HG03565 (cell line): ENCODE measurements around the gene TRHDE.
A peak's percentile ranks its signal among the peaks of the same experiment; 100 is the strongest.

Experiments used
- ATAC-seq: cut with Tn5 transposase; IDR thresholded peaks from one replicate; pipeline ENCODE4 v1.9.1; 2021; ENCODE audit warnings: mild to moderate bottlenecking, moderate library complexity; ENCODE audit not compliant: unreplicated experiment

TRHDE gene

DNA sequence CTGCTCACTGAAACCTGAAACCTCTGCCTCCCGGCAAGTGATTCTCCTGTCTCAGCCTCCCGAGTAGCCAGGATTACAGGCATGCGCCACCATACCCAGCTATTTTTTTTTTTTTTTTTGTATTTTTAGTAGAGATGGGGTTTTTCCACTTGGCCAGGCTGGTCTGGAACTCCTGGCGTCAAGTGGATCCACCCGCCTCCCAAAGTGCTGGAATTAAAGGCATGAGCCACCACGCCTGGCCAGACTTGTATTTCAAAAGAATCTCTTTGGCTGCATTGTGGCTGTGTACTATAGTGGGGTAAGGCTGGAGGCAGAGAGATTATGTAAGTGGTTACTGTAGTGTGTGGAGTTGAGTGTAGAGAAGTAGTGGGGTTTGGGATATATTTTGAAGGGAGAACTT is 35.1 kb downstream of the TRHDE start:
- ATAC-seq: no peak

DNA sequence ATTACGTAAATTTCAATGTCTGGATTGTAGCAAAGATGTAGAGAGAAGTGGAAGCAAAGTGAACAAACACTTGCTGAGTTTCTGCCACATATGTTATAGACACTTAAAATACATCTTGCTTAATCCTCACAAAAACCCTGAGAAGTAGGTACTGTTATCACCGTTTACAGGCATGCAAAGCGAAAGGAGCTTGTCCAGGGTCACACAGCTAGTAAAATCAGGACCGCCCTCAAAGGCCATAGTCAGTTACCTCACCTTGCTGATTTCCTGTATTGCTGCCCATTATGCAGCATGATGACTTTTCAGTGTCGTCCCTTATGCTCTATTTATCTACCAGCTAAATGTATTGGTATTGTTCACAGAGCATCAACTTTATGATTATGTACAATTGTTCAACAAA is 39.8 kb downstream of the TRHDE start:
- ATAC-seq: no peak

DNA sequence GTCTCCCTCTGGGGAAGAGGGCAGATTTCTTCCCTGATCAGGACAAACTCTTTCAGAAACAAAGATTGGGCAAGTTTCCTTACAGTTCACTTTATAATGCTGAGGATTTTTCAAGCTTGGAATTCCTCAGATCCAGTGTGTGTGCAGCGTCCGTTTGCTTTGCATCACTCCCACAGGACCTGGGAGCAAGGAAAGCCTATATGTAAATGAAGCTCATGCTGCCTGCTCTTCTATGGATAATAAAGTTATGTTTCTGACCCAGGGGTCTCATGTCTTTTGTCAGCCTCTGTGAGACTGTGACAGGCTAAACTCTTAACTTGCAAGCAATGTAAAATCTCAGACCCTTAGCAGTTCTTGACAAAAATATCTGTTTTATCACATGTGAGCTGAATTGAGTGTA is 41.6 kb downstream of the TRHDE start:
- no peak for ATAC-seq

DNA sequence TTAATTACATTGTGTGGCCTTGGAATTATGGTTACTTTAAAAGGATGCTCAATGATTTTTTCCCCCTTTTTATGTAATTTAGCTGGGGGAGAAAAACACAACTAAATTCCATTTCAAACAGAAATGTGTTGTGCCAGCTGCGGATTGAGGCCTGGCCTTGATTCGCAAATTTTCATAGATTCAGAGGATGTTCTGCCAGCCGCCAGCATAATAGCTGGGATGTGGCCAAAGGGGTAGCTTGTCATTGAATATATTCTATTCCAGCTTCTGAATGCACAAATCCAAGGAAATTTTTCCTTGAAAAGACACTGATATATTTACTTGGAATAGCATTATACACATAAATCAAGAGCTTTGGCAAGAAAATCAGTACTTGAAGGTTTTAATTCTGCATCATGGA is 43.7 kb downstream of the TRHDE start:
- ATAC-seq: no peak

GRCh38 chr12:72318341-72318740 is 46.2 kb downstream of the TRHDE start:
- ATAC-seq: no peak

DNA sequence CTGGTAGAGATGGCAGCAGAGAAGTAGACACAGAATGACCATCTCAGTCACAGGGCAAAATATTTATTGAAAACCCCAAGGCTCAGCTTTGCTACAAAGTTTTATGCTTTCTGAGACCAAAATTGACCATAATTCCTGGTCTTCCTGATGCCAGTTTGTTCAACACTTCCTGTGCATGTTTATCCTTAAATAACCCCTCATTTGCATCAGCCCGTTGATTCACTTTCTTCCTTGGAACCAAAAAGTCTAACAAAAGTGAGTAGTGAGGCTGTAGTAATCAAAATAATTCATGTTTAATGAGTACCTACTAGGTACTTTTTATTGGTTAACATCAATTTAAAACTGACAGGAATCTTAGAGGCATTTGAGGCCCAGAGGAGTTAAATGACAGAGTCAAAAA is 51.7 kb downstream of the TRHDE start:
- ATAC-seq: no peak

DNA sequence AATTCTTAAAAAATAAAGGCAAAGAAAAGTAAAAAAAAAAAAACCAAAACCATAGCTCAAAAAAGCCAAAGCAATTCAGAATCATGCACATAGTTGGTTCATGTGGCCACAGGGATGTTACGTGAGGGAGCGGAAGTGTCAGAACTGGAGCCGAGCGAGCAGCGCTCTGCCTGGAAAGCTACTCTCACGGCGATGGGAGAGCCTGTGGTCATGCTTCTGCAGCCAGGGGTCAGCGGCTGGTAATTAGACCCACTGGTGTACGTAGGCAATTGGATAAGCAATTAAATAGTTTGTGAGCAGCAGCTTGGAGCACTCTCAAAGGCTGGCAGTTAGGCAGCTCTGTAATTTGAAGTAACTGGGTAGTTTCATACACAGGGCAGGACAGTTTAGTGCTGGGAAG is 58.1 kb downstream of the TRHDE start:
- no peak for ATAC-seq

DNA sequence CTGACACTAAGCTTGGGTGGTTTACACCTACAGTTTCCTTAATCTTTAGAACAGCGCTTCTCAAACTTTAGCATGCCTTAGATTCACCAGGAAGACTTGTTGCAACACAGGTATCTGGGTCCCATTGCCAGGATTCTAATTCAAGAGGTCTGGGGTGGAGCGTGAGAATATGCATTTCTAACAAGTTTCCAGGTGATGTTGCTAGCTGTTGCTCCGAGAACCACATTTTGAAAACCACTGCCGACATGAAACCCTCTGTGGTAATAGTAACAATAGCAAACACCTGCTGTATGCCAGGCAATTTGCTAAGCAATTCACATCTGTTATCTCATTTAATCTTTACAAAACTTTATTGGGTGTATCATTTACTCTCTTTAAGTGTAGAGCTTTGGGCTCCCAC is 58.6 kb downstream of the TRHDE start:
- ATAC-seq: no peak

DNA sequence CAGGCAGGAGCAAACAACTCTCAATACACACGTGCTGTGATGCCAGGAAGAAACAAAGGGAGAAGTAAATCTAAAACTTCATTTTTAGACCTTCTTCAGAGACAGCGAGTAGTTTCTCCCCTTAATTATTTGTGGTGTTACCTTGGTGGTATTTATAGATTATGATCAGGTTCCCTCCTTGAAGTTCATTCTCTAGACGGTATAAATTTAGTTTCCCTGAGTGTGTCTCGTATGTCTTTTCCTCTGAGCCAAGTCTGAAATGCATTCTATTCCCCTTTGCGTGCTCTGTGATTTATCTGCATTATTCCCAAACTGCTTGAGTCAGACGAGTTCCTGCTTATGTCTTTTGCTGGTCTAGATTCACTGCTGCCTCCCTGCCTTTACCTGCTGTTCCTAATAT is 65.2 kb downstream of the TRHDE start:
- ATAC-seq: no peak

DNA sequence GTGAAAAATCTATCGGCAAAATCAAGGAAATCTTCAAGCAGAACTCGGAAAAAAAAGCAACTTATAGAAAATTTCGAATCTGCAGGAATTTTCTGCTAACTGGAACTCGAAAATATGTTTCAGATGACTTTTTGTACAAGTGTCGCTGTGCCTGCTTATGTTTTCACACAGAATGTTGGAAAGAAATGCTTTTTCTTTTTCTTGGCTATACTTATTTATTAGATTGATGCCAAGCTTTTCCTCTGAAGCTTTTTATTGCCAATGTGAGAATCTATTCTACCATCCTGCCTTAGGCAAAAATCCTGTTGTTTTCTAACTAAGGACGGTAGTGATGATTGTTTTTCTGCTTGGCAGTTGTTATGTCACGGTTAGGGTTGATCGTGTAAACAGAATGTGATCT is 65.8 kb downstream of the TRHDE start:
- ATAC-seq: no peak

GRCh38 chr12:72338437-72338836 is 66.3 kb downstream of the TRHDE start:
- no peak for ATAC-seq

DNA sequence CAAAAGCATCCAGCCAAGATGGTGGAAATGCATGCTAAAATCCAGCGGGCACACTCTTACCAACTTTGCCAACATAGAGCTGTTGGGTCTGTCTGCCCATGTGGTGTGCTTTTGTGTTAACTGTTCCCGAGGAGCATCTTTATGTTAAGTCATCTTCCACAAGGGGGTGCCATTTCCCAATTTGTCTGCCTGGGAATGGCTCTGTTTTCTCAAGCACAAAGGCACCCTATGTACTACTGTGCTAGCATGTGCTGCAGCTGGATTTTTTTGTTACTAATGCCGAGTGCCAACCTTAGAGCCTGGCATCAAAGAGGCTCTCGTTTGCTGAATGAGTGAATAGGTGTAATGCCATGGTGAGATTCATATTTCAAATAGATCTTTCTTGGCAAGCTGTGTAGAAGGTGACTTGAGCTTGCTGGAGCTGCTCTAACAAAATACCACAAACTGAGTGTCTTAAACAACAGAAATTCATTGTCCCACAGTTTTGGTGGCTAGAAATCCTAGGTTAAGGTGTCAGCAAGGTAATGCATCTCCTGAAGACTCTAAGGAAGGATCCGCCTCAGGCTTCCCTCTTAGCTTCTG is 74.3 kb downstream of the TRHDE start:
- peak; percentile 96 for ATAC-seq

DNA sequence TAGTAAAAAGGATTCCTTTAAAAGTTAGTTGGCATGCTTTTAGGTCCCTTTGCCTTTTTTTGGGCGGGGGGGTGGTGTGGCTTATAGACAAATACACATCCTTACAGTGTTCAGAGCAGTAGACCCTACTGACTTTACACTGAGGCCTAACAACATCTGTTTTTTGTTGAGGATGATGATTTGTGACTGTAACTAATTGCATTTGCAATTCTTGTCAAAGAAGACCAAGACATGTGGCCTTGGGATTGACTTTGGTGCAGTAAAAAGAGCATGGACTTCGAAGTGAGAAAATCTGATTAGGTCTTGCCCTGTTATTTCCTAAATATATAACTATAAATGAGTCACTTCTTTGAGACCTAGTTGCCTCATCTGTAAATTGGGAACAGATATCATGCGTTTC is 77.3 kb downstream of the TRHDE start:
- ATAC-seq: no peak

- no peak for ATAC-seq
Measured at GRCh38 chr12:72359416-72359815, 87.2 kb downstream of the TRHDE start.

- ATAC-seq: no peak
Measured at GRCh38 chr12:72365151-72365550, 93.0 kb downstream of the TRHDE start.

DNA sequence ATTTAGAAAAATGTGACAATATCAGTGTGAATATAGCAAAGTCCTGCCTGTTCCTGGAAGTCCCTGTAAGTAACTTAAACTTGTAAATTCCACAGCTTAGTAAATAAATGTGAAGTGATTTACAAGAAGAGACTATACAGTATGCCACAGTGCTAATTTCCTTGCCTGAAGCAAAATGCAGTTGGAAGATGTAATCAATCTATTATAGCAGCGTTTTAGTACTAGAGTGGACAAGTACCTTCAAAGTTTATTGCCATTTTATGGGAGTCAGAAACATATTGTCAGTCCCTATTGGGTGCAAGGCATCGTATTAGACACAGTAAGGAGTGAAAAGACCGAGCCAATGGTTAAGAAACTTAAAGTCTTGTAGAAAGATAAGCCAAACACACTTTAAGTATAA is 94.1 kb downstream of the TRHDE start:
- ATAC-seq: no peak

DNA sequence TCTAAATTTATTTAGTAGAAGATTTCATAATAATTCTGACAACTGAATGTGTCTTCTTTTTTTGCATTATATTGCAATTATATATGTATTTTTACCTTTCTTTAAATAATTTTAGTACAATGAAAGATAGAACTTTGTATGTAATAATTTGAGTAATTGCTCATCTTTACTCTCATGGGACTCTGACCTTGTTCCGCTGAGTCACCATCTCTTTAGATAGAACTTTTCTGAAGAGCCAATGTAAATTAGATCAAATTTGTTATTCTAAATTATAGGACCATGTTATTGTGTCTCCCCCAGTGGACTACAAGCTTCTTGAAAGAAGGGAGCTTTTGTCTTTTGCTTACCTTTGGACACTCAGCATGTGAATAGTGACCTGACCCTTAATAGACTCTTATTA is 96.1 kb downstream of the TRHDE start:
- no peak for ATAC-seq

DNA sequence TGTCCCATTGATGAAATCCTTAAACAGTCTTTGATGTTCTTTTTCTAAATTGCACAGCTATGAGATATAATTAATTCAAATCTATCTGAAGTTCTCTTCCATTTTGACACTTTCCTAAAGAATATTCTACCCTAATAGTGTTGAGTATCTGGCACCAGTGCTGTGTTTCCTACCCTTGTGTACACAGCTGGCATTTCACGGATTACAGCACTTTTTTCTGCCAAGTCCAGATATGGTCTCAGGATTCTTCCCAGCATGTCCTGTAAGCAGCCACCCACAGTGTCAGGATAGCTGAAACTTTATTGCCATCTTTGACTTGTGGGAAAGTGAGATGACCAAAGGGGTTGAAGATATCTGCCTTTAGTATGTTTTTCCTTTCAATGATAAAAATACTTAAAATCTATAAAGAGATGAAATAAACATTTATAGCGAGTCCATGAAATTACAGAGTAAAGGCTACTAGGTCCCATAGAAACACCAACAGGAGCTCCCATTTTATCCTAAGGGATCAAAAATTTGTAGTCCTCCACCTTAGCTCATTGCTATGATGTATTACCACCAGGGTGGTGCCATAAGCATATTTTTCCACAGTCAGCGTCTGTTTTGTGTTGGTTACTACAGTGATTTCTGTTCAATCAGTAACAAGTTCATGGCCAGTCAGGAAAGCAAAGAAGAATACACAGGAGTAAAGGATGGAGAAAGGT is 96.7 kb downstream of the TRHDE start:
- no peak for ATAC-seq

DNA sequence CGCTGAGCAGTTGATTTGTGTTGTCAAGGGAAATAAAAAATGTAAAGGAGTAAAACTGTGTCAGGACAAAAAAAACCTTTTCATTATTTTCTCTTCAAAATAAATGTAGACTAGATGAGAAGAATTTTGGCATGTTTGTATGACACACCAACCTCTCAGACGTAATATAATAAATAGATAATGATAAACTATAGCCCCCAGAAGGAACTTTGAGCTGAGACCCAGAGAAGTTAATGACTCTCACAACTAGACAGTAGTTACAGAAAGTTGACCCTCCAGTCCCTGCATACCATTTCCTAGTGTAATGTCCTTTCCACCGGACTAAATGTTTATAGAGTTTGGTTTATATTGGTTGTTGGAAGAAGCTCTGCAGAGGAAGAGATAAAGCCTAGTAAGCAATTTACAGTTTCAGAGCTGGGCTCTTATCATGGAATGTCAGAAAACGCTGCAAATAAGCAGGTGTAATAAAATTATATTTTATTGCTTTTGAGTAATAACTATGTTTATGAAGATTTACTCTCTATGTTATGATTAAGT is 97.3 kb downstream of the TRHDE start:
- ATAC-seq: no peak

- ATAC-seq: no peak
Measured at GRCh38 chr12:72380441-72380840, 108.3 kb downstream of the TRHDE start.

- no peak for ATAC-seq
Measured at GRCh38 chr12:72388322-72388721, 116.2 kb downstream of the TRHDE start.

DNA sequence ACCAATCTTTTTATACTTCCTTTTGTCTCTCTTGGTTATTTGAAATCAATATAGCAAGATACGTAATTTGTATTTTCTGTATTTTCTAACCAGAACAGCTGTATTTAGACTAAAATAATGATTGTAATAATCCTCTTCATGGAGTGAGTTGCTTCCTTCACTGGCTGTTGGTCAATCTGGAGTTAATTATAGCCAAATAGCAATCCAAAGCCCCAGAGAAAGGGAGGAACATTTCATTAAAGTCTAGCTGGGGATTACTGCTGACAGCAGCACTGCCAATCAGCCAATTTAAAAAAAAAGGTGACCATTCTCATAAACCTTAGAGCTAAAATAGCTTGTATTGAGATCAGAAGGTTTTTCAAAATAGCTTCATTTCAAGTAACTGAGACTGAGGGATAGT is 118.0 kb downstream of the TRHDE start:
- ATAC-seq: no peak

DNA sequence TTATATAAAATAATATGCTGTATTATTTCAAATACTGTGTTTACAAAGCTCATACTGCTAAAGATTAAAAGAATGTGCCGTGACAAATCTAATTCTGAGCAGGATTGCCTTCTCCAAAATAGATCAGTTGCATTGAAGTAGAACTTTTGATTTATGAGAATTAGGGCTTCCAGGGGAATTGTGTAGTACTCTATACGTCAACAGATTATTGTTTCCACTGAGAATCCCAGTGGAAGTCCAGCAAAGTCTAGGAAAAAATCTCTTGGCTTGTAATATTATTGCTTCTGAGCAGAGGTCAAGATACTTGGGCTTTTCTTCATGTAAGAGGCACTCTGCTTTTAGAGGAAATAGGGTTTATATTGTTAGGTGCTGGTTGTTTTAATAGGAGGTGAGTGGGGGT is 133.9 kb downstream of the TRHDE start:
- no peak for ATAC-seq
